Fibroblast of lung (primary cell): Measurements from ENCODE around the gene SLC7A6OS. TPM values are rescaled to one million over a fixed set of nuclear protein-coding genes. Genes with fewer than 3 reads are reported as not detected.

Source experiments
- DNase-seq, 2 donors: peaks; one replicate each; pipeline versions ENCODE4 v3.0.0 to v3.0.0-alpha.2; 2010; ENCODE audit warnings: low read depth in 2 of 2
- H2AFZ ChIP-seq: 2 replicates; pipeline ENCODE4 v1.5.1; 2012; ENCODE audit warnings: low read length, control low read depth, inconsistent platforms
- H3K27ac ChIP-seq: 2 replicates; pipeline ENCODE4 v1.5.1; 2011; ENCODE audit warnings: low read length, control low read depth; ENCODE audit not compliant: insufficient read depth
- H3K27me3 ChIP-seq: 2 replicates; pipeline ENCODE4 v1.5.1; 2011; ENCODE audit warnings: mild to moderate bottlenecking, low read length; ENCODE audit not compliant: control insufficient read depth, insufficient read depth
- H3K36me3 ChIP-seq: 2 replicates; pipeline ENCODE4 v1.5.1; 2011; ENCODE audit warnings: low read length; ENCODE audit not compliant: control insufficient read depth, insufficient read depth
- H3K4me1 ChIP-seq: 2 replicates; pipeline ENCODE4 v1.5.1; 2011; ENCODE audit warnings: low read length; ENCODE audit not compliant: control insufficient read depth, insufficient read depth; ENCODE audit errors: extremely low read depth
- H3K4me2 ChIP-seq: 2 replicates; pipeline ENCODE4 v1.5.1; 2011; ENCODE audit warnings: low read length, control low read depth; ENCODE audit not compliant: insufficient read depth; ENCODE audit errors: extremely low read depth
- H3K4me3 ChIP-seq, 4 experiments: fragments of 200-600 bp in 1 of 4; sonication (generic) in 1 of 4; replicated peaks in 1 of 4; 2 replicates each; pipeline ENCODE4 v1.5.1; 2011 to 2016; ENCODE audit warnings: low read length in 4 of 4, low read depth in 3 of 4, mild to moderate bottlenecking in 3 of 4, control low read depth in 2 of 4, inconsistent platforms in 1 of 4, mixed read lengths in 1 of 4; ENCODE audit not compliant: insufficient read depth in 1 of 4; ENCODE audit errors: control extremely low read depth in 1 of 4
- H3K79me2 ChIP-seq: 2 replicates; pipeline ENCODE4 v1.5.1; 2012; ENCODE audit warnings: mild to moderate bottlenecking, low read length, inconsistent platforms; ENCODE audit not compliant: control insufficient read depth, insufficient read depth
- H3K9ac ChIP-seq: 2 replicates; pipeline ENCODE4 v1.5.1; 2011; ENCODE audit warnings: mild to moderate bottlenecking, low read length, control low read depth; ENCODE audit not compliant: insufficient read depth
- H3K9me3 ChIP-seq: 2 replicates; pipeline ENCODE4 v1.5.1; 2012; ENCODE audit warnings: low read depth, low read length; ENCODE audit not compliant: control insufficient read depth, insufficient read depth
- H4K20me1 ChIP-seq: 2 replicates; pipeline ENCODE4 v1.5.1; 2011; ENCODE audit warnings: low read length; ENCODE audit not compliant: control insufficient read depth, insufficient read depth; ENCODE audit errors: extremely low read depth
- CTCF ChIP-seq, 2 donors: IDR thresholded peaks in 1 of 2; conservative IDR thresholded peaks in 1 of 2; 1 replicate in 1 of 2; 2 replicates in 1 of 2; pipeline ENCODE4 v1.5.1; 2011 to 2012; ENCODE audit warnings: low read length in 2 of 2, control low read depth in 1 of 2, inconsistent platforms in 1 of 2, low read depth in 1 of 2, mild to moderate bottlenecking in 1 of 2
- EZH2 ChIP-seq: IDR thresholded peaks from 2 replicates; pipeline ENCODE4 v1.5.1; 2012; ENCODE audit warnings: low read length, control low read depth, mild to moderate bottlenecking; ENCODE audit errors: missing control alignments
- polyA plus RNA-seq, 2 donors: library from polyadenylated mRNA; depleted of rRNA in 1 of 2; stranded (reverse) in 1 of 2; unstranded in 1 of 2; fragments of >200 nt; gene quantifications; 2 replicates each; pipeline ENCODE4 v1.2.1, GENCODE V29; 2011 to 2012; ENCODE audit warnings: missing spikeins in 1 of 2
- total RNA-seq: library from RNA; depleted of rRNA; stranded (reverse); fragments of >200 nt; gene quantifications from 2 replicates; pipeline ENCODE4 v1.2.1, GENCODE V29; 2014

SLC7A6OS gene
- total and polyA plus RNA-seq, 2 donors (not counting 1 experiment from before 2014, with no cell fraction given): 8.7 to 19.5 TPM

GRCh38 chr16:68276223-68276622 is 34.5 kb downstream of the SLC7A6OS start:
- Histone ChIP-seq H3K4me3 (no peak overlapping the region), H3K4me2 (no peak overlapping the region), H3K27ac (no peak overlapping the region), H3K36me3 (peaks cover 5% of the 10 kb centered on the region), H3K4me1 (no peaks in the 10 kb centered on the region), H3K79me2 (peaks cover 16% of the 10 kb centered on the region), H3K9ac (no peak overlapping the region), H3K27me3 (no peaks in the 10 kb centered on the region), H2AFZ (no peak overlapping the region), H3K9me3 (no peaks in the 10 kb centered on the region), H4K20me1 (no peaks in the 10 kb centered on the region)
- no peak for TF ChIP-seq CTCF (conservative IDR thresholded peaks at IDR 0.05 in 1 of 2, IDR thresholded peaks at IDR 0.05 in 1 of 2; ENCODE audit: low read depth in 1 of 2, low read length in 2 of 2)
- no peak for TF ChIP-seq EZH2
- no peak for DNase-seq

- H3K4me2 ChIP-seq: no peak overlapping the region
- no peaks in the 10 kb centered on the region for H4K20me1 ChIP-seq
- H3K4me3 ChIP-seq: no peak overlapping the region
- TF ChIP-seq CTCF (conservative IDR thresholded peaks at IDR 0.05 in 1 of 2, IDR thresholded peaks at IDR 0.05 in 1 of 2; ENCODE audit: low read depth in 1 of 2, low read length in 2 of 2) (no peak), EZH2 (no peak)
- no peaks in the 10 kb centered on the region for H3K27me3 ChIP-seq
- H3K79me2 ChIP-seq: peaks cover 19% of the 10 kb centered on the region
- DNase-seq: no peak
- H3K9me3 ChIP-seq: no peaks in the 10 kb centered on the region
- H2AFZ ChIP-seq: no peak overlapping the region
- H3K27ac ChIP-seq: no peak overlapping the region
- peaks cover 5% of the 10 kb centered on the region for H3K36me3 ChIP-seq
- H3K4me1 ChIP-seq: no peaks in the 10 kb centered on the region
- H3K9ac ChIP-seq: no peak overlapping the region
Observed at GRCh38 chr16:68275611-68276191, 35.0 kb downstream of the SLC7A6OS start.

GRCh38 chr16:68274441-68274840 is 36.3 kb downstream of the SLC7A6OS start:
- H3K4me2 ChIP-seq: no peak overlapping the region
- no peak for TF ChIP-seq CTCF (conservative IDR thresholded peaks at IDR 0.05 in 1 of 2, IDR thresholded peaks at IDR 0.05 in 1 of 2; ENCODE audit: low read depth in 1 of 2, low read length in 2 of 2)
- TF ChIP-seq EZH2: no peak
- no peaks in the 10 kb centered on the region for H3K27me3 ChIP-seq
- no peak overlapping the region for H3K9ac ChIP-seq
- H2AFZ ChIP-seq: no peak overlapping the region
- H4K20me1 ChIP-seq: no peaks in the 10 kb centered on the region
- H3K4me3 ChIP-seq: no peak overlapping the region
- H3K27ac ChIP-seq: no peak overlapping the region
- peaks cover 29% of the 10 kb centered on the region for H3K79me2 ChIP-seq
- H3K9me3 ChIP-seq: no peaks in the 10 kb centered on the region
- no peaks in the 10 kb centered on the region for H3K4me1 ChIP-seq
- H3K36me3 ChIP-seq: peaks cover 5% of the 10 kb centered on the region
- no peak for DNase-seq
